G401 (cell line): Measurements from ENCODE around the gene TYW5. TPM values are rescaled to one million over a fixed set of nuclear protein-coding genes. Genes with fewer than 3 reads are reported as not detected.

ENCODE experiments used
- DNase-seq: peaks from one replicate; pipeline ENCODE4 v3.0.0-alpha.2; 2015; ENCODE audit warnings: low spot score
- in situ Hi-C: cut with HindIII; loops from 2 replicates; pipeline ENCODE4 v1.10.0; 2016; ENCODE audit warnings: low sequenced_read_pairs, mixed read lengths
- total RNA-seq: library from RNA; depleted of rRNA; stranded (reverse); fragments of >200 nt; shearing (Covaris generic); gene quantifications from 2 replicates; pipeline ENCODE4 v1.2.3, GENCODE V29; 2014; rRNA removed

TYW5 gene, protein sequence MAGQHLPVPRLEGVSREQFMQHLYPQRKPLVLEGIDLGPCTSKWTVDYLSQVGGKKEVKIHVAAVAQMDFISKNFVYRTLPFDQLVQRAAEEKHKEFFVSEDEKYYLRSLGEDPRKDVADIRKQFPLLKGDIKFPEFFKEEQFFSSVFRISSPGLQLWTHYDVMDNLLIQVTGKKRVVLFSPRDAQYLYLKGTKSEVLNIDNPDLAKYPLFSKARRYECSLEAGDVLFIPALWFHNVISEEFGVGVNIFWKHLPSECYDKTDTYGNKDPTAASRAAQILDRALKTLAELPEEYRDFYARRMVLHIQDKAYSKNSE
- 3.7 and 7.4 TPM in 2 replicates for total RNA-seq

DNA sequence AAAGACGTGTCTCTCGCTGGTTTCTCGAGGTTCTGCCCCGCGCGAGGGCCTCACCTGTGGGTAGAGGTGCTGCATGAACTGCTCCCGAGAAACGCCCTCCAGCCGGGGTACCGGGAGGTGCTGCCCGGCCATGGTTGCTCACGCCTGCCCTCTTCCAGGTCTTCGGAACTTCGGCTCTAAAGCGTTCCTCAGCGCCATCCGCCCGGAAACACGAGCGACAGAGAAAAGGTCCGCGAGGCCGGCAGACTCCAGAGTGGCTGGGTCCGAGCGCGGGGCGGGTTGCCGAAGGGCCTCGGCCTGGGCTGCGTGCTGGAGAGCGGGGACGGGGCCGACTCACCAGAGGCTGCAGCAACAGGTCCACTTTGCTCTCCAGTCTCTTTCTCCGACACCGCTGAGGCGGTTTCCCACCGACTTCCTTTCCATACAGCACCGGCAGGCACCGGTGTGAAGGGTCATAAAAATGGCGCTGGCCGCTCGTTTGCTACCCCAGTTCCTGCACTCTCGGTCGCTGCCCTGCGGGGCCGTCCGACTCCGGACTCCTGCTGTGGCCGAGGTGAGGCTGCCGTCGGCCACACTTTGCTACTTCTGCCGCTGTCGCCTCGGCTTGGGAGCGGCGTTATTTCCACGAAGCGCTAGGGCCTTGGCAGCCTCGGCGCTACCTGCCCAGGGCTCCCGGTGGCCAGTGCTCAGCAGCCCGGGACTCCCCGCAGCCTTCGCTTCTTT lies at the start of gene TYW5, which contains the start of gene MAIP1:
TSS of gene TYW5 (minus strand) at position 153 of the 723 bp plus-strand sequence. CDS start at position 132, 21 bp downstream.
TSS of gene MAIP1 (plus strand) at position 244 of the 723 bp plus-strand sequence. CDS start at position 461, 217 bp downstream.
- in situ Hi-C loops: no loop called here
- peak; percentile 88 for DNase-seq

DNA sequence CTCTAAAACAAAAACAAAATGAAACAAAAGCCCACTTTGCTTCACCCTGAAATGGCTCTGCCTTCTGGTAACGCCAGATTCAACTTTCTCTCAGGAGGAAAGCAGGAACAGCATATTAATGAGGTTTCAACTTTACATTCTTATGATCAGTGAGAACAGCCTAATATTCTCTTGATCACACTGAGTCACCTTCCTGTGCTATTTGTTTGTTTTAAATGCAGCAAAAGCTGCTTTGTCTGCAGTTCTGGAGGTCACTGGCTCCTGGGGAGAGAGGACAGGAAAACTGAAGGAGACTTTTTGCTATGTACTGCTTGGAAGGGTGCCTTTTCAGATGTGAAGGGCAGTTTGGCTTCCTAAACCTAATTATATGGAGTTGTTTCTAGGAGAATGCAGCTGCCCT lies 48.2 kb upstream of the TYW5 start:
- in situ Hi-C loops: no loop called here
- no peak for DNase-seq

DNA sequence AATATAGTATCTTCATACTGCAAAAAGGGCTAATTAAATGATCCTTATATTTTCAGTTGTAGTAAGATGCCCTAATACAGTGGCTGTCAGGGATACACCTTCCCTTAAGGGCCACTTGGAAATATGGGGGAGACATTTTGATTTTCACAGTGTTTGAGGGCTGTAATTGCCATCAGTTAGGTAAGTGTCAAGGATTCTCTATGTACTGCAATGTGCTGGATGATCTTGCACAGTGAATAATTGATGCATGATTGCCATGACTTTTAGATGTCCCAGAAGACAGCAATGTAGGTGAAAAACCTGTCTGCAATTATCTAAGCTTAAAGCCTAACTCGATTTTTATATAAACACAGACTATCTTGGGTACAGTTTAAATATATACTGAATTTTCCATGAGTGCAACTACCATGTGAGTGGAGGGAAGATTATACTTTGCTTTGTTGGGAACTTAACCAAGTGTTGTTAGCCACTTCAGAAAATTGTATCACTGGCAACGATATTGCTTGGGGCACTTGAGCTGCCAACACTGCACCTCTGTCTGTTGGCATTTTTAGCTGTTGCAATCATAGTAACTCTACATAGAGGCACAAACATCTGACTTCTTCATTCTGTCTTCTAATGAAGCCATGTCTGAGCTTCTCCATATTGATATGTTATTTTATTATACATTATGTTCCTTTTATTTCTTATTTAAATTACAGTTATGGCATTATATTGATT lies 45.3 kb upstream of the TYW5 start:
- in situ Hi-C loops: no loop called here
- no peak for DNase-seq

DNA sequence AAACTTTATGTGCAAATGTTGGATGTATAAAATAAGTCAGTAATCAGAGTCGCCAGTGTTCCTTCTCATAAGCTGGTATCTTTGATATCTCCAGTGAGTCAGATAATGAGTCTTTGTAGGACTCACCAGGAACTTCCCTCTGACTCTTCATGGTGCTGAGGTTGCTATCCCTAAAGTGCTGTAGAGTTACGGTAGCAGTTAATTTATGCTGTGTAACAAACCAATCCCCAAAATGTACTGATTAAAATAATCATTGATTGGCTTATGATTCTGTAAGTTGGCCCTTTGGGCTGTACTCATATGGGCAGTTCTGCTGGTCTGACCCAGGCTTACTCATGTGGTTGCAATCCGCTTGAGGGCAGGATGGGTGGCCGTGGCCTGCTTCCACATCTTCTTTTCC lies 43.9 kb upstream of the TYW5 start:
- in situ Hi-C loops: no loop called here

DNA sequence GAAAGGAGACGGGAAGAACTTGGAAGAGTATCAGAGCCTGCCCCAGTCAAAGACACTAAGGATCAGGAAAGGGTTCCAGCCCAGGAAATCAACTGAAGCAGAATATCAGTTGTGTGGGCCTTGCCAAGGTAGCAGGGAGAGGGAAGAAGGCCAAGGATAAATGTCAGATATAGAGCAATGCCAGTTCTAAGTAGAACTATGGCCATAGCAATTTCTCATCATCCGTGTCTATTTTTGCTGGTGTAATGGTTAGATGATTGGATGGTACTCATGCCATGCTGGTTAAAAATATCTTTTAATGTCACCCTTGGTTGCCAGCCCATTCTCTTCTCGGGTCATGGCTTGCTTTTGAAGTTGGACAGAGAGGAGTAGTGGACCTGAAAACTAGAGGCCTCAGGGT lies 42.0 kb upstream of the TYW5 start:
- in situ Hi-C loops: no loop called here
- peak; percentile 65 for DNase-seq

More for the DNA sequence above, 43.9 kb upstream of the TYW5 start:
- no peak for DNase-seq

DNA sequence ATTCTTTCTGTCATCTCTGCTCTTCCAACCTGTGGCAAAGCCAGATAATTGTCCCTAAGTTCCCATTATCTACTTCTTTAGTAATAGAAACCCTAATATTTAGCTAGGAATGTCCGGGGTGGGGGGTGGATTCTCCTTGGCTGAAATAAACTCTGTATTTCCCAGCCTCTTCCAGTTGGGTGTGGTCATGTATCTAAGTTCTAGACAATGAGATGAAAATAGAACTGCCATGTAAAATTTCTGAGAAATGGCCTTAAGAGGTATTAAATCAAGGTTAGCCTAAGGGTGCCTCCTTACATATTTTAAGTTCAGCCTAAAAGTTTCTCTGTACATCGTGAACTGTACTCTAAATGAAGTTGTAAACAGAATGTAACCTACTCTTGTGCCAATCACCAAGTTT lies 39.6 kb upstream of the TYW5 start:
- in situ Hi-C loops: no loop called here

DNA sequence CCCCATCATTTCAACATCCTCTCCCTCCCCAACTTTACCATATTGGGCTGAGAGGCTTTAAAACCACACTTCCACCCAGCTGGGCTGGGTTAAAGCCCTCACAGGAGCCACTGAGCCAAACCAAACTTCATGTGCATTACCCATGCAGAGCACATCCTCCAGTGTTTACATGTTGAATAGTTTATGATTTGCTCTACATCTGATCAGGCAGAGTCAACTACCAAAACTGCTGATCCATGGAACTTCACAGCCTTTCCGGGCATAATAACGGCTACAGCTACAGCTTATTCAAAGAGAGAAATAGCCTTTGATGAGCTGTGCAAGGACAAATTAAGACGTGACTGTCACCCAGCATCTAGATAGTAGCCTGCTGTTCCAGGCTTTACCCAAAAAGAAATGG lies 39.1 kb upstream of the TYW5 start:
- in situ Hi-C loops: no loop called here
- DNase-seq: no peak

More for the DNA sequence above, 39.6 kb upstream of the TYW5 start:
- DNase-seq: no peak

DNA sequence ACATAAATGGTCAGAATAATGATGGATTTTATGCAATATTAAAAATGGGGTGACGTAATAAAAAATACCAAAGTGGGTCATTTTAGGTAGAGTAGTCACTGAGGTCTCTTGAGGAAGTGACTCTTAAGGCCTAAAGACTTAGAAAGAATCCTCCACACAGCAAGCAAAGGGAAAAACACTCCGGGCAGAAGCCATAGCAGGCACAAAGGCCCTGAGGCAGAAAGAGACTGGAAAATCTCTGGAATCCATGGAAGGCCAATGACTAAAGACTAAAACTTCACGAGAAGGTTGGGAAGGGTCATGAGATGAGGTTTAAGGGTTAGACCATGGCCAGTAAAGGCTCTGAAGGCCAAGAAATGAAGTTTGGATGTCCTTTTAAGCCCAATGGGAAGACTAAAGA lies 37.0 kb upstream of the TYW5 start:
- DNase-seq: no peak
- in situ Hi-C loops: no loop called here

DNA sequence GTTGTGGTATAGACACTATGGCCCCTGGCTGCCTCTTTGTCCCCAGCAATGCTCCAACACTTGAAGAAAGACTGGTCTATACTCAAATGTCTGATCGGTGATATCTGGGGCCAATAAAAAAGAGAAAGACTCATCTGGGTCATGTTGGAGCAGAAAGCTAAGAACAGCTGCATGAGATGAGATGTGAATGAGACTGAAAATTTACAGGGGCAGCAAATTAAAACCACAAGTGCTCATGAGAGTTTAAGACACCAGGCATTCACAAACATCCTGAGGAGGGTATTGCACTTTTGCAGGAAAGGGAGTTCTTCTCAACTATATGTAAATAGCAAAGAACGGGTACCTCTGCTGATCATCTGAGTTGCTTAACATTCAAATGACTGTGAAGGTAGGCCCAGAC lies 36.4 kb upstream of the TYW5 start:
- in situ Hi-C loops: no loop called here
- DNase-seq: no peak

DNA sequence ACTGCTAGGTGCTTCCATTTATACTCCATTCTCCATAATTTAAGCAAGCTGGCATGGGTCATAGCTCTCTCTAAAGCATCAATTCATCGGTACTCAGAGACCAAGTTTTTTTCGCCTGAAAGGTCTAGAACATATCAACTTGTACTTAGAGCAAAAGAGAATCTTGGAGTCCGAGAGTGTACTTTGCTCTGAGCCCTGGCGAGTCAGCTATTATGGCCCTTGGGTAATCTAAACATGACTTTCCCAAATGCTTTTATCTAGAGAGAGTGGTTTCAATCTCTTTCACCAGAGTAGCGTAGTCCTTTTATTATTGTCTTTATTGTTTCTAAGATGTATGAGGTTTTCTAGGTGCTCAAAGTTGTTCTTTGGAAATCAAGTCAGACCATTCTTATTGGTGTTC lies 34.5 kb upstream of the TYW5 start:
- no peak for DNase-seq
- in situ Hi-C loops: no loop called here

DNA sequence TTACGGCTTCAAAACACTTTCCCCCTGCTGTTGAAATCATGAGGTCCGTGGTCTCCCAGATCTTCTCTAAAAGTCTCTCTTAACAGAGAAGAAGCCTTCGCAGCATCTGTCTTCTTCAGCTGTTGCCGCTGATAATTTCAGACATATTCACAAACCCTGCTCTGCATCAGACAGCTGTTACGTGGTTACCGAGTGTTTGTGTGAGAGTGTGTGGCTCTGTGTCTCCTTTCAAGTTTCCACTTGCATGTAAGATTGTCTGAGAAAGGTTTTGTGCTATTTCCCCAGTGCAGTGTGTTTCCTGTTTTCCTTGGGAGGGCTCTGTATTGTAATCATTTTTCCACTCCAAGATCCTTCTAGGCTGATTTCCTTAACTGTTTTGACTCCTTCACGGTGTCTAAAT lies 32.9 kb upstream of the TYW5 start:
- DNase-seq: no peak
- in situ Hi-C loops: no loop called here

DNA sequence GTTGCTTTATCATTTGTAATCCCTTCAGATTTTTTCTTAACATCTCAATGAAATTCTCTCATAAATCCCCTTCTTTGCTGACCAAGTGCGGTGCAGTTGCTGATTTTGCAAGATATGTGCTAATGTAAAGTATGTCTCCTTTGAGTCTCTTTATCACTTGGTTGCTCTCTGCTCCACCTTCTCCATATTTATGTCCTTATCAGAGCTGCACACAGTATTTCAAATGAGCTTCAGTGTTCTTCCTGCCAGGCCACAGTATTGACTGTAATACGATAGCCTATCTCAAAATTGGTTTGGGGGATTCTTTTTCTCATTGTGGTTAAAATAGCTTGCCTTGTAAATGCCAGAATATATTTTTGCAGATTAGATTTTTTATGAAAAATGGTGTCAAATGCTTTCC lies 32.3 kb upstream of the TYW5 start:
- no peak for DNase-seq
- in situ Hi-C loops: no loop called here

DNA sequence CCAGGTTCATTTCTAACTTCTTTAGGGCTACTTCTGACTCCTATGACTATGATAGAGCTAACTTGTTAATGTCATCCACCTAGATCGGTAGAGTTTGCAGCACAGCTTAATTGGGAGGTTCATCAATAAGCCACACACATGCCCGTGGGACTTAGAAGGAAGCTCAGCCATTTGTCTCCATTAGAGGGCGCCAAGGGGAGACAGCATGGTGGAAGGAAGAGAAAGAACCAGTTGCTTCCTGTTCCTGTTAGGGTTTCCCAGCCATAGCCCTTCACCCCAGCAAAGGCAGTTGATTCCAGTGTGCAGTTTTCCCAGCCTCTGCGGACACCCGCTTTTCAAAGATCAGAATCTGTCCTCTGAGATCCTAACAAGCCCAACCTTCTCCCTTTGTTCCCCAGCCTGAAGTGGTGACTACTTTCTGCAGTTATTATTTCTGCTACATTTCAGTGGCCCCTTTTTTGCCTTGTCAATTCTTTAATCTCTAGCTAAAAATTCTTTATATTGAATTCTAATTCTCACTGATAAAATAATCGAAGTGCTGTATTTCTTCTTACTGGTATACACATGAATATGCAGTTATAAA lies 30.4 kb upstream of the TYW5 start:
- DNase-seq: peak; percentile 64
- in situ Hi-C loops: no loop called here

DNA sequence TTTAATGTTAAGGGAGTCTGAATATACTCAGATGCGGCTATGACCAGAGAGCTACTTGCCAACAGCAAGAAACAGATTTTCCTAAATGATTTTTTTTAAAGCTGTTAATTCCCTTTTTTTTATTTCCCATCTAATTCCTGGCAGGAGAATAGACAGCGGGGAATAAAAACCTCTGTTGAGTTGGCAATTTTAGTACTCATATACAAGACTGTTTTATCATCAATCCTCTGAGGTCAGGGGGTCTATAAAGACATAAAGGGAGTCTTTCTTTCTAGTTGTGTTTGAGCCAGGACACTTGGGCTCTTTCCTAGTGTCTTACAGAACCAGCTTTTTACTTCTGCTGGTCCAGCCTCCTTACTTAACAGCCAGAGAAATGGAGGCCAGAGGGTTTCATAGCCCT lies 29.5 kb upstream of the TYW5 start:
- in situ Hi-C loops: no loop called here
- DNase-seq: no peak

DNA sequence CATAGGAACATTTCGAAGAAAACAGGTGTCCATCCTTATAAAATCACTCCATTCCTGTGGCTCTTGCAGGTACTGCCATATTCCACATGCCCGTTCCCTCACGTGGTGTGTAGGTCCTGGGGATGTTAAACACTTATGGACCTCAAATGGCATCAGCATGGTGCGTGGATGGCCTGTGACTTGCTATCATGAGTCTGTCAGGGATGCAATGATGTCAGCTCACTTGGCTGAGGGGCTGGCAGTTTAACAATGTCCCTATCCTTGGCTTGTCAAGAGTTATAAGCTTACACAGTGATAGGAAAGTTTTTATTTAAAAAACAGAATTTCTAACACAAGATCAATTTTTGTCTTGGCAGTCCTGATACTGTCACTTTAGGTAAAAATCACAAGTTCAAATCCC lies 28.9 kb upstream of the TYW5 start:
- no peak for DNase-seq
- in situ Hi-C loops: no loop called here

DNA sequence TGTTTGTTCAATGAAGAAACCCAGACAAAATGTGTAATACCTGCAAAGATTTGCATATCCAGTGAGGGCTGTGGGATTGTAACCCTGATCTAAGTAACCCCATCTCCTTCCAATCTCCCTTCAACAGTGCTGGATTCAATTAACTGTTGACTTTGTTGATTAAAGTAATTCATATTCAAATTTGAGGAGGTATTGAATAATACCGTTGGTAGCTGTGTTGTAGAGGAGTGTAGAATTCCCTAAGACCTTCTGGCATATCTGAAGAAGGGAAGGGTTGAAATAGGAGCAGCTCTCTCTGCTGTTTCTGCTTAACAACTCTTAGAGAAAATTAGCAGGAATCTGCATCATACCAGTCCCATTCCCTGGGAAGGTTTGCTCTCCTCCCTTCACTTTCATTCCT lies 28.2 kb upstream of the TYW5 start:
- no peak for DNase-seq
- in situ Hi-C loops: no loop called here

DNA sequence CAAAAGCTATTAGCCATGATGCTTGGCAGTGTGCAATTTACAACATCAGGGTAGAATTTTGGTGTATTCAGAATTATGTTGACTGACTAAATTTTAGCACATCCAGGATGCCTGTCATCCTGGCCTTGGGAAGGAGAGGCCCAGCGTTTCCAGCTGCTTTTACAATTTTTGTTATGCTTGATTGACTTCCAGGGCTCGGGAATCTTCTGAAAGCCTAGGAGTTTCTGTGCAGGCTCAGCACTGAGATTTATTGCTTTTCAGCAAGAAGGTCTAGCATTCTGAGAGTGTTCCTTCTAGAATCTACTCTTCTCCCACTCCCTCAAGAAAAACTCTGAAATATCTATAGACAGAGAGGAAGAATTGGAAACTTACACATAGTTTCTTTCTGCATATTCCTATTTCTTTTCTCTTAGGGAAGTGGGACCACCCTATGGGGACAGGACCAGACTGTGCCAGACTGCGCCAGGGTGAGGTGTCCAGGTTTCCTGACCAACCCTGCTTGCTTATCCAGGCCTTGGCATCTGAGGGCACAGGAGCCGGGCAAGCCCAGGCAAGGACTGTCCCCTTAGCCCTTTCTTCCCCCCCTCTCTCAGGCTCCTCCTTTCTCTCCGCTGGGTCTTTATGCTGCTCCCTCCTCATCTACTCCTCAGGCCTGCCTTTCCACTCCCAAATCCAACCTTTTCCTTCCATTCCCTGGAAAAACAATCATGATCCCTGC lies 27.0 kb upstream of the TYW5 start:
- no peak for DNase-seq
- in situ Hi-C loops: no loop called here

DNA sequence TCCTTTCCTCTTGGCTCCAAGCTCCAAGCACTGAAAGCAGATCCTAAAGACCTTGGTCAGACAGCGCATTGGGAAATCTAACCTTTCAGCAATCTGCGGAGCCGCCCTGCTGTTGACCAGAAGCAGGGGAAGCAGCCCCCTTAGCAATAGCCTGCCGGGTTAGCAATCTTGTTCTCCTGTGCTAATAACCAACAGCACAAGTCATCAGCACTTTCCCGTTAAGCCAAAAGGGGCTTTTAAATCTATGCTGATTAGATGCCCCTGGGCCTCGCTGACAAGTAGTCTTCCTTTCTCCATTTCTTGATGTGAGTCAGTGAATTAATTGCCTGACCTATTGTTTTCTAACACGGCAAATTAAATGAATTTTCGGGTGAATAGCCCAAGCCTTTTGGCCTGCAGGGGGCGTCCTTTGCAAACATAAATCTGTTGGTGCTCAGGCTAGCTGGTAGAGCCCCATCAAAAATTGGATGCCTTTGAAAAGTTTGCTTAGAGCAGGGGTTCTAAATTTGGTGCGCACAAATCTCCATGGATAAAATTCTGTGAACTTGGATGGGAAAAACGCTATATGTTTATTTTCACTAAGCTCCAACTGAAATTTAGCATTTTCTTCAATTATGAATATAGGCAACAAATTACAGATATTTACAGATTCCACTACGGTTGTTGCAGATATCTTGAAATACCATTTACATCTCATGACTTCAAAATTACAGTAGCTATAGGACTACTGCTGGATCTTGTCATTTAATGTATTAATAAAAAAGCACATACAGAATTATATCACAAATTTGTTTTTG lies 24.7 kb upstream of the TYW5 start:
- peak; percentile 89 for DNase-seq

More for the DNA sequence above, 24.7 kb upstream of the TYW5 start:
- in situ Hi-C loops: no loop called here
